DMS79 treated with DMSO at 0.1 percent for 48 hours (cell line): ENCODE results near the gene SPTLC2.
"Not testable (repeated sequence)": the region's sequence is repeated elsewhere in the genome, so short reads cannot be mapped to it uniquely, and the experiment has no call there.

ENCODE experiments used
- DNase-seq: peaks from one replicate; lab custom pipeline; 2025; lab: John Stamatoyannopoulos, UW

SPTLC2 gene

GRCh38 chr14:77588411-77589025 is 27.9 kb downstream of the SPTLC2 start:
- DNase-seq: not testable (repeated sequence)

- no peak for DNase-seq
Measured at GRCh38 chr14:77585385-77585784, 31.1 kb downstream of the SPTLC2 start.

GRCh38 chr14:77584809-77585208 is 31.6 kb downstream of the SPTLC2 start:
- no peak for DNase-seq

- no peak for DNase-seq
Measured at GRCh38 chr14:77583657-77584056, 32.8 kb downstream of the SPTLC2 start.

- no peak for DNase-seq
Measured at GRCh38 chr14:77582511-77582910, 33.9 kb downstream of the SPTLC2 start.

- DNase-seq: peak; percentile 86
Measured at GRCh38 chr14:77580964-77581505, 35.4 kb downstream of the SPTLC2 start.

GRCh38 chr14:77580477-77580876 is 36.0 kb downstream of the SPTLC2 start:
- peak; percentile 24 for DNase-seq

GRCh38 chr14:77579780-77580179 is 36.7 kb downstream of the SPTLC2 start:
- DNase-seq: no peak

GRCh38 chr14:77579065-77579464 is 37.4 kb downstream of the SPTLC2 start:
- no peak for DNase-seq

- DNase-seq: no peak
Measured at GRCh38 chr14:77574446-77575115, 41.9 kb downstream of the SPTLC2 start.

- no peak for DNase-seq
Measured at GRCh38 chr14:77573964-77574363, 42.5 kb downstream of the SPTLC2 start.

- DNase-seq: no peak
Measured at GRCh38 chr14:77570706-77571268, 45.6 kb downstream of the SPTLC2 start.

- no peak for DNase-seq
Measured at GRCh38 chr14:77565994-77566305, 50.5 kb downstream of the SPTLC2 start.

GRCh38 chr14:77565289-77565993 is 51.0 kb downstream of the SPTLC2 start:
- no peak for DNase-seq

GRCh38 chr14:77562681-77563080 is 53.8 kb downstream of the SPTLC2 start:
- DNase-seq: no peak

- DNase-seq: no peak
Measured at GRCh38 chr14:77561881-77562280, 54.6 kb downstream of the SPTLC2 start.

GRCh38 chr14:77559381-77559780 is 57.1 kb downstream of the SPTLC2 start:
- DNase-seq: no peak

- DNase-seq: no peak
Measured at GRCh38 chr14:77557391-77557790, 59.0 kb downstream of the SPTLC2 start.

GRCh38 chr14:77556946-77557345 is 59.5 kb downstream of the SPTLC2 start:
- DNase-seq: no peak

GRCh38 chr14:77554816-77555599 is 61.4 kb downstream of the SPTLC2 start:
- DNase-seq: no peak

- DNase-seq: no peak
Measured at GRCh38 chr14:77554207-77554606, 62.2 kb downstream of the SPTLC2 start.

- DNase-seq: no peak
Measured at GRCh38 chr14:77549451-77549850, 67.0 kb downstream of the SPTLC2 start.
